HG02943 (cell line): Measurements from ENCODE around the gene KRT17.
"Not testable (repeated sequence)": the region's sequence is repeated elsewhere in the genome, so short reads cannot be mapped to it uniquely, and the experiment has no call there.

ENCODE experiments used
- ATAC-seq: cut with Tn5 transposase; IDR thresholded peaks from one replicate; pipeline ENCODE4 v1.9.1; 2021; ENCODE audit warnings: mild to moderate bottlenecking, low read depth, moderate library complexity; ENCODE audit not compliant: unreplicated experiment

The KRT17 gene

DNA sequence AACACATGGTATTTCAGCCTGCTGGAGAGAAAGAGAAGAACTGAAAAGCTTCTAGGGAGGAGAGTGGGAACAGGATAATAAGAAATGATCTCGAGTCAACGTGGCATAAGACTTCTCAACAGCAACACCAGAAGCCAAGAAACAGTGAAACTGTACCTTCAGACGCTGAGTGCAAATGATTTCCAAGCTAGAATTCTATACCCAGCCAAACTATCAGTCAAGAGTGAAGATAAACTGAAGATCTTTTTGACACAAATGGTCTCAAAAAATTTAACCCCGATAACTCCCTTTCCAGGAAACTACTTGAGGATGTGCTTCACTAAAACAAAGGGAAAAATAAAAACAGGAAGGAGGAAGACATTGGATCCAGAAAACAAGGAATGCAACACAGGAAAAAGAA lies 17.4 kb downstream of the KRT17 start:
- ATAC-seq = not testable (repeated sequence)

DNA sequence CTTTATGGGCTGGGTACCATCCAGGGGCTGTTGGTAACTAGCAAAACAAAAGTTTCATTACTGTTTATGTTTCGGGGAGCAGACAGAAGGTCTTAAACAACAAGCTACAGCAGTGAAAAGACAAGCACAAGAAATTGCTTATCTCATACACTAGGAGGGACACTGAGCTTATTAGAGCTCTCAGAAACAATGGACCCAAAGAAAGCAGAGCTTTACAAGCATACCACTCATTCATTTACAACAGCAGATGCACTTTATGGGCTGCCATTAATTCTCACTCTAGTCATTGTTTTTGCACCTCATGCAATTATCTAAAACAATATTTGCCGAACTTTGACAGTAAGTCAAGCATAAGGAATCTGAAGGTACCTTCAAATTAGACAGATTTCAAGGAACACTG lies 21.9 kb downstream of the KRT17 start:
- no peak for ATAC-seq

DNA sequence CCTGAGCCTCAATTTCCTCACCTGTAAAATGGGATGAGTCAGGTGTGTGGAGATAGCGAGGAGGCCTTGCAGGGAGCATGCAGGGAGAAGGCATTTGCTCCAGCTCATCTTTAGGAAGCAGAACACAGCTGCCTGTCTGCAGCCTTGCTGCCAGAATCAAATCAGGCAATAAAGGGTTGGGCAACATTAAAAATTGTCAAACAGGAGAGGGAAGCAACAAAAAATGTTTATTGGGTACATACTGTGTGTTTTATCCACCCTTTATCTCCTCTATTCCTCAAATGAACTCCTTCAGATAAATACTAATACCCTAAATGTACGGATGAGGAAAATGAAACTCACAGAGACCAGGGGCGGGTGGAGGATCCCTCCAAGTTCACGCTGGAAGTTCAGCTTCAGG lies 24.1 kb downstream of the KRT17 start:
- no peak for ATAC-seq

DNA sequence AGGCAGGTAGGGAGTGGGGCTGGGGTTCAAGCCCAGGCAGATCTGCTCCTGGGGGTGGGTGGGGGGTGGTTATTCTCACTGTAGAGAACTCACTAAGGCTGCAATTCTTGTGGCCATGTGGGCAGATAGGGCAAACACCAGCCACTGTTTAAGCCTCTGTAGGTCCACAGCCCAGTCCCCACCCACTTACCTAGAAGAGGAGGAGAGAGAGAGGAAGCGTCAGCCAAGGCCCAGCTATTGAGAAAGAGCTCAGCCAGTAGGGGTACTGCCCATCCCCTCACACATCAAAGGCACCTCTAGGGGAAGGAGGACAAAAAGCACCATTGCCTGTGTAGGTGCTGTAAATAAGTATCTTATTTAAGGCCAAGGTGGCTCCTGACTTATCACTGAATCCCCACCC lies 24.7 kb downstream of the KRT17 start:
- no peak for ATAC-seq

DNA sequence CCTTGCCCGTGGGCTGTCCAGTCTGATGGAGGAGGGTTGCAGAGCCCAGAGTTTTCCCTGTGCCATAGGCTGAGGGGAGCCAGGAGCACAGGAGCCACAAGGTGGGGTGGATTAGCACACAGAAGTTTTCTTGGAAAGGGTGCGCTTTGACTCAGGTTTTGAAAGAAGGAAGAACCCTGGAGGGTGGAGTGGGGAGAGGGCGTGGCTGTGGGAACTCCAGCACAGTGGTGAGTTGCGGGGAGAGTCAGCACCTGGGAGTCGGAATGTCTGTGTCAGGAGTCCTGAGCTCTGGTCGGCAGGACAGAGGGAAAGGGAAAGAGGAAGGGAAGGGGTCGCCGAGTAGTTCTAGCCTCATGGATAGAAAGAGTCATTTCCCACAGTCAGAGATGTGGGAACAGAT lies 28.8 kb downstream of the KRT17 start:
- ATAC-seq = no peak

DNA sequence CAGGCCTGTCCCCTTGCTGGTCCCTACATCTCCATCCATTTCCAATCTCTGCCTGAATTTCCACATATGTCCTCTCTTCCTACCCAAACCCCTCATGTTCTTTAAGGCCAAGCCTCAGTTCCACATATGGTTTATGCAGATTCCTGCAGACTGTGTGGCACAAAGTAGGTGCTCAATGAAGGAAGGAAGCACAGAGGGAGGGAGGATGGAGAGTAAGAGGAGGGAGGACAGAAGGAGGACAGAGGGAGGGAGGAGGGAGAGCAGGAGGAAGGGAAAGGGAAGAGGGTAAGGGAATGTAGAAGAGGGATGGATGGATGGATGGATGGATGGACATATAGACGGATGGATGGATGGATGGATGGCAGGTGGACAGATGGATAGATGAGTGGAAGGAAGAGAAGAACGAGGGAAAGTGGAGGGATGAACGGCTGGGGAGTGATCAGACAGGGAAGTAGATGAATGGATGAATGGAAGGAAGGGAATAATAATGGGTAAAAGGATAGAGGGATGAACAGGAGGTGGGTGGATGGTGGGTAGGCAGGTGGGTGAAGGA lies 29.9 kb downstream of the KRT17 start:
- ATAC-seq = no peak

DNA sequence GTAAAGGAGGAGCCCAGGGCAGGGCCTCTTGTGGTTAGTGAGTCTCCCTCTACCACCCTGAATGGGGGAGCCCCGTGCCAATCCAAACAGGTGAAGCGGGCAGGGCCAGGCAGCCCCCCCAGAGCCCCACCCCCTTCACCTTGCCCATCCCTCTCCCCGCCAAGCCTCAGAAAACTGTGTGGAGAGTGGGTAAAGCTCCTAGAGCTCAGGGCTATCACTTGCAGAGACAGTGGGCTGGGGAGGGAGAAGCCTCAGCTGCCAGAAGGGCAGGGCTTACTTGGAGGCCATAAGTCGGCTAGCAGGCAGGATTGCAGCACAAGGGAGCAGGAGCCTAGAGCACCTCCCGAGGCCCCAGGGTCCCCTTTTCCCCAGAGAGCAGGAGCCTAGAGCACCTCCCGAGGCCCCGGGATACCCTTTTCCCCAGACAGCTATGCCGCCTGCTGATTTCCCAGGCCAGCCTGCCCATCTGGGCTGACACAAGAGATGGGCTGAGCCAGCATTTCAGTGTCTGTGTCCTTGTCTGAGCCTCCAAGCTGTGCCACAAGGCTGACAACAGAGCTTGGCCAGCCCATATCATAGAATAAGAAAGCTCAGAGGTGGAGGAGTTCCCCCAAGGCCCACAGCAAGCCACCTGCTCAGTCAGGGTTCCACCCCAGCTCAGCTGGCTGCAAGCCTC lies 30.9 kb downstream of the KRT17 start:
- ATAC-seq = no peak

DNA sequence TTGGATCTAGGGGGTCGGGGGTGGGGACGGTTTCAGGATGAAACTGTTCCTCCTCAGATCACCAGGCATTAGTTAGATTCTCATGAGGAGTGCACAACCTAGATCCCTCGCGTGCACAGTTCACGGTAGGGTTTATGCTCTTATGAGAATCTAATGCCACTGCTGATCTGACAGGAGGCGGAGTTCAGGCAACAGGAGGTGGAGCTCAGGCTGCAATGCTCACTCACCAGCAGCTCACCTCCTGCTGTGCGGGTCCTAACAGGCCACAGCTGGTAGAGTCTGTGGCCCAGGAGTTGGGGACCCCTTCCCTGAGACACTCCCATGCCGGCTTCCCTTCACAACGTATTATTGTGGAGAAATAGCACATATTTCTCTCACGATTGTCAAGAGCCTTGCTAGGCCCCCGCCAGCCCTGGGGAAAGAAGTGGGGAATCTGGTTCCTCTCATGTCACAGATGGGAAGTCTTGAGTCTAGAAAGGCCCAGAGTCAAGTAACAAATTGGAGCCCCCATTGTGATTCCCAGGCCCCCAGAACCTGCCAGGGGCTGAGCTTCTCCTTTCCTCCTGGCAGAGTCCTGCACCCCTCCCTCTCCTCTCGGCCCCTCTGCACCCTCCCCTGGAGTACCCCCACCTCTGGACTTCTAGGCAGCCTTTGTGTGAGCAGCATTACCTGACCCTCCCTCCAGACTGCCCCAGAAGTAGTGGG lies 31.6 kb downstream of the KRT17 start:
- no peak for ATAC-seq

DNA sequence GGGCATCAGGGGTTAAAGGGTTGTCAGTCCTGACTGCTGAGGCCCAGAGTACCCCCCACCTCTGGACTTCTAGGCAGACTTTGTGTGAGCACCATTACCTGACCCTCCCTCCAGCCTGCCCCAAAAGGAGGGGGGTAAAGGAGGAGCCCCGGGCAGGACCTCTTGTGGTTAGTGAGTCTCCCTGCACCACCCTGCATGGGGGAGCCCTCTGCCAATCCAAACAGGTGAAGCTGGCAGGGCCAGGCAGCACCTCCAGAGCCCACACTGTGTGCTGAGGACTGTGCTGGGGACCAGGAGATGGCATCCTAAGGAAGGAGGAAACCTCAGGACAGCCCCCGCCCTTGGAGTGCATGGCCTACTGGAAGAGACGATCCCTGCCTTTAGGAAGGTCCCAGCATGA lies 35.1 kb downstream of the KRT17 start:
- no peak for ATAC-seq

GRCh38 chr17:41588126-41588810 lies 36.1 kb downstream of the KRT17 start:
- ATAC-seq = no peak

DNA sequence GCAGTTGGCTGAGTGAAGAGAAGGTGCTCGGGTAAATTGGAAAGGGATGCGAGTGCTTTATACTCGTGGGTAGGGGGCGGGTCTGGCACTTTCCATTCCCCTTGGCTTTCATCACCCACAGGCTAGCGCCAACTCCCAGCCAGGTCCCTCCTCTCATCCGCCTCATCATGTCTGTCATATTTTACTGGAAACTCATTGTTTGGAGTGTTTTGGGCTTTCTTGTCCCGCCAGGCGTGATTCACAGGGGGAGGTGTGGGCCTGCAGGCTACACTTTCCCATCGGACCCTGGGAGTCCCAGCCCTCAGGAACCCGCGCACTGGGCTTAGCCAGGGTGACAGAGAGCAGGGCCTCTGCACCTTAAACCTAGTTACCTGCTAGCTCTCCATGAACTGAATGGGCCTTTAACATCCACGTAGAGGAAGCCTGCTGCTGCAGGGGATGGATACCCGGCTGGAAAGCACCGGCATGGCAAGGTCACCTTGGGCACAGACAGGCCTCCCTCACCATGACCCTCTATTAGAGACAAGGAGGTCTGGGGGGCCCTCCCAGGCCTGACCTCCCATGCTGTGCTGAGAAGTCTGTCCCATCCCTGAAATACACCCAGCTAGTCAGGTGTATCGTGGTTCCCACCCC lies 37.4 kb downstream of the KRT17 start, which contains the start of gene KRT14:
KRT14 (minus strand) TSS at position 33 of the 633 bp plus-strand sequence. CDS start 61 bp downstream, outside the sequence.
- no peak for ATAC-seq

DNA sequence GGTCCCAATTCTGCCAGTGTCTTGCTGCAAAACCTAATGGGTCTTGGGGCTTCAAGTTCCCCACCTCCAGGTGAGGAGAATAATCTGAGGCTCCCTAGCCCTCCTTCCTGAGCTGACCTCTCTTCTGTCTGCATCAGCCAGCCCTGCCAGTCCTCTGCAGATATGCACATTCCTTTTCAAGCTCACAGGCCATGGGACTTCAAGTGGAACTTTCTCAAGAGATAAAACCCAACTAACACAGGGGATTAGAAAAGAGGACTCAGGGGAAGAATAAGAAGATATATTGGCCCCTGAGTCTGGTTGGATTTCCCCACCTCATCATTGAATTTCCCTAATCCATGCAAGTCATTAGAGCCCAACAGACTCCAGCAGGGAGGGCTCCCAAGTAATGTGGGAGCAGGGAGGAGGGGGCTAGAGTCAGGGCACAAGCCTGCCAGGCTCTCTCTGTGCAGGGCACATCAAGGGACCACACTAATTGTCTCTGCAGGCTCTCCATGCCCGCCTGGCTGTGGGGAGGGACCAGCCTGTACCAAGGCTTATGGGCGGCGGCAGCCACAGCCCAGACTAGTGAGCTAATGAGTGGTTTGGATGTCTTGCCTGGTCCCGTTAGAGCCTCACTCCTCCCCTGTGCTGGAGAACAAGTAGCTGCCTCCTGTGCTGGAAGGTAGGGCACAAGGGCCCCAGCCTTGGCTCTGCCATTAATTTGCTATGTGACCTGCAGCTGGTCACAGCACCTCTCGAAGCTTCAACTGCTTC lies 38.9 kb downstream of the KRT17 start:
- ATAC-seq = no peak

GRCh38 chr17:41584331-41584927 lies 39.9 kb downstream of the KRT17 start:
- ATAC-seq = not testable (repeated sequence)

- no peak for ATAC-seq
Measured at GRCh38 chr17:41583137-41584127, 40.9 kb downstream of the KRT17 start.

- ATAC-seq = not testable (repeated sequence)
Measured at GRCh38 chr17:41582061-41582968, 42.1 kb downstream of the KRT17 start.

GRCh38 chr17:41581366-41582060 lies 42.9 kb downstream of the KRT17 start:
- no peak for ATAC-seq
